GM13977 (cell line): ENCODE data around the gene DNMT3A.

Experiments
- DNase-seq: peaks from one replicate; pipeline ENCODE4 v3.0.0; 2012; ENCODE audit warnings: low spot score
- CTCF ChIP-seq: IDR thresholded peaks from 2 replicates; pipeline ENCODE4 v1.5.1; 2012; ENCODE audit warnings: mild to moderate bottlenecking, control low read depth; ENCODE audit not compliant: insufficient read depth; ENCODE audit errors: extremely low read depth, missing control alignments
- in situ Hi-C: fragments of 300-500 bp; cut with MboI; formaldehyde crosslinking; loops from one replicate; pipeline ENCODE4 v1.12.0; 2022; ENCODE audit warnings: low sequenced_read_pairs, low pct_unique_long_range_greater_than_20kb, mixed read lengths, inconsistent platforms; ENCODE audit not compliant: unreplicated experiment

The DNMT3A gene

GRCh38 chr2:25292408-25292807 lies 49.3 kb downstream of the DNMT3A start:
- DNase-seq = no peak
- no peak for TF ChIP-seq CTCF
- in situ Hi-C loops = no loop called here

GRCh38 chr2:25290811-25291495 lies 50.8 kb downstream of the DNMT3A start:
- DNase-seq = no peak
- in situ Hi-C loops = no loop called here
- no peak for TF ChIP-seq CTCF

GRCh38 chr2:25286723-25287483 lies 54.8 kb downstream of the DNMT3A start:
- in situ Hi-C loops = no loop called here
- peak; percentile 69 for DNase-seq
- no peak for TF ChIP-seq CTCF

- TF ChIP-seq CTCF = no peak
- peak; percentile 73 for DNase-seq
- in situ Hi-C loops = no loop called here
Observed at GRCh38 chr2:25286025-25286400, 55.7 kb downstream of the DNMT3A start.

GRCh38 chr2:25285265-25286024 lies 56.3 kb downstream of the DNMT3A start:
- DNase-seq = no peak
- no peak for TF ChIP-seq CTCF

GRCh38 chr2:25284756-25285155 lies 57.0 kb downstream of the DNMT3A start:
- no peak for TF ChIP-seq CTCF
- DNase-seq = no peak
- in situ Hi-C loops = no loop called here

More at GRCh38 chr2:25285265-25286024, 56.3 kb downstream of the DNMT3A start:
- in situ Hi-C loops = no loop called here
